Measurements from ENCODE around the gene LY6G6C.
A peak's percentile ranks its signal among the peaks of the same experiment; 100 is the strongest.

Gene LY6G6C

DNA sequence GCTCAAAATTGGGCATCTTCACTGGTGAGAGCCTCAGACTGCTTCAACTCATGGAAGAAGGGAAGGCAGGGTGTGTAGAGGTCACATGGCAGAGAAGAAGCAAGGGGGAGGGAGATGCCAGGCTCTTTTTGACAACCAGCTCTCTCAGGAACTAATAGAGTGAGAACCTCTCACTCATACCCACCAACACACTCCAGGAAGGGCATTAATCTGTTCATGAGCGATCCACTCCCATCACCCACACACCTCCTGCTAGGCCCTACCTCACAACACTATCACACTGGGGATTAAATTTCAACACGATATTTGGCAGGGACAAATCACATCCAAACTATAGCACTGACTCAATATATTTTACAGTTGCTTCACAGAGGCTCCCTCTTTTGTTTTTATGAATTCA is 20.3 kb upstream of the LY6G6C start:
- no peak for DNase-seq (ENCODE audit: low read depth)

DNA sequence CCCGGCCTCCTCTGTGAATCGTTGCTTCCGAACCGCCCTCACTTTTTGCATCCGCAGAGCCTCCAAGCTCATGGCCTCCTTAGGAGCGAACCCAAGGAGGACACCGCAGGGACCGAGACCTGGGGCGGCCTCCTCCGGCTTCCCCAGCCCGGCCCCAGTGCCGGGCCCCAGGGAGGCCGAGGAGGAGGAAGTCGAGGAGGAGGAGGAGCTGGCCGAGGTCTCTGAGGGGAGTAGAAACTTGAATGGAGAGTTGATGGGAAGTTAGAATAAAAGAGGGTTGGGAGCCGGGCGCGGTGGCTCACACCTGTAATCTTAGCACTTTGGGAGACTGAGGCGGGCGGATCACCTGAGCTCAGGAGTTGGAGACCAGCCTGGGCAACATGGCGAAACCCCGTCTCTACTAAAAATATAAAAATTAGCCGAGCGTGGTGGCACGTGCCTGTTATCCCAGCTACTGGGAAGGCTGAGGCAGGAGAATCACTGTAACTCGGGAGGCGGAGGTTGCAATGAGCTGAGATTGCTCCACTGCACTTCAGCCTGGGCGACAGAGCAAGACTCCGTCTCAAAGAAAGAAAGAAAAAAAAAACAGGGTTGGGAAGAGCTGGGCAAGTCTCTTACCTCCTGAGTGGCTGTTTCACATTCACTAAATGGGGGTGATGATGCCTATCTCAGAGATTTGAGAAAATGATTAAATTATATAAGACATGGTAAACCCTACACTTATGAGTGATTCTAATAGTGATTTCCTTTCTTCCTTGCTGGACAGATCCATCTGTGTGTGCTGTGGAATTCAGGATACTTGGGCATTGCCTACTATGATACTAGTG is 19.1 kb upstream of the LY6G6C start:
- DNase-seq (ENCODE audit: low read depth) = no peak

DNA sequence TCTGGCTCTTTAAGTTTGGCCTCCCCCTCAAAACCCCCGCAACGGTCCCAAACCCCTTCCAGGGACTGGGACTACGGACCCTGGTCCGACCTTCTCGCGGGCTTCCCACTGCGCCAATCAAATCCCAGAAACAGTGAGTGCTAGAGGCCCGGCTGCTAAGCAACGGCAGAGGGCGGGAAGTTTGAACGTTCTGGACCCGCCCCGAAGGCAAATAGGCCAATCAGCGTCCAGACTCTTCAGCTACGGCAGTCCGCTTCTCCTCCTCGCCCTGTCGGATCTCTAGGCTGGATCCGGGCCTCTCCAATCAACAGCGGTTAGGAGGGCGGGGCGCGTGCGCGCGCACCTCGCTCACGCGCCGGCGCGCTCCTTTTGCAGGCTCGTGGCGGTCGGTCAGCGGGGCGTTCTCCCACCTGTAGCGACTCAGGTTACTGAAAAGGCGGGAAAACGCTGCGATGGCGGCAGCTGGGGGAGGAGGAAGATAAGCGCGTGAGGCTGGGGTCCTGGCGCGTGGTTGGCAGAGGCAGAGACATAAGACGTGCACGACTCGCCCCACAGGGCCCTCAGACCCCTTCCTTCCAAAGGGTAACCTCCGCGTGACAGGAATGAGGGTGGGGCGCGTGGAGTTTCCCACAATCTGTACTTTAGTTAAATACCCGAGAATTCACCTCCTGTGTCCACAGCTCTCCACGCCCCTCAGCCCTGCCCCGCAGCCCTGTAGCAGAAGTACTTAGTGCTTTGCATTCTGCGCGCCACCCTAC is 18.3 kb upstream of the LY6G6C start, which contains the start of gene MSH5:
Gene MSH5 (plus strand): TSS at position 367 of the 758 bp plus-strand sequence. CDS start 462 bp downstream, outside the sequence.
- DNase-seq (ENCODE audit: low read depth) = peak; percentile 94

DNA sequence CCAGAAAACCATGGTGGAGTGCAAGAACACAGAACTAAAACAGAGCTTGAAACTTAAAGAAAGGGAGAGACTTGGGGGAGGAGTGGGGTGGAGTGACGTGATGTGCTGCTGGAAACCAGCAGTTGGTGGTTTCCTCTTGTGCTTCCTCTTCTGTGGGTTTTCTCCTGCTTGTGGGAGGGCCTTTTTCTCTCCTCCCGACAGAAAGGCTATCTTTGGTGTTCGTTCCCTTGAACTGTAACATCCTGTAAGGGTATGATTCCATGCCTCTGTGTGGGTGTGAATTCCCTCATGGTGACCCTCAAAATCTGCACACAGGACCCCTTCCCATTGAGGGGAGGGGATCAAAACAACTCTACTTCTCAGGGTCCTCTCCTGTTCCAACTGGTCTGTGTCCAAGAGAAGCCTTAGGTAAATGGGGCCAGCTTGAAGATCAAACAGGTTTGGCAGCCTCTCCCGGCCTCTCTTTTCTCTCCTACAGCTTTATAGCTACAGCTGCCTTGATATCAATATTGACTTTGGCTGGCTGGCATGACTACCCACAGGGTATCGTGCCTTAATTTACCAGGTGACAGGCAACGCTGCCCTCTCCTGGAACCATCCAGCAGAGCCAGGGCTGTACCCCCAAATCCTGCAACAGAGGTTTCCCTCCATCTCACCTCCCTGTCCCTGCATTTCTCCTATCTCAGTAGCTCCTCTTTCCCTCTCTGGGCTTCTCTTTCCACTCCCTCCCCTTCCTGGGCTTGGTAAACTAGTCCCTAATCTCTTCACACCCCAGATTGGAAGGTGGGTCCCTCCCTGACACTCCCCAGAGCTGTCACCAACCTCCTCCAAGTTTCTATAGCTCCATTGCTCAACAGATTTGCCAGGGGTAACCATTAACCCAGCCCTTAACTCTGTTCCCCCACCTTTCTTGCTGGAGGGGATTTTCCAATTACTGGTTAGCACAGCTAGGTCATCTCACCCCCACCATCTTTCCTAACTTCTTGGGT is 16.7 kb upstream of the LY6G6C start:
- no peak for DNase-seq (ENCODE audit: low read depth)

DNA sequence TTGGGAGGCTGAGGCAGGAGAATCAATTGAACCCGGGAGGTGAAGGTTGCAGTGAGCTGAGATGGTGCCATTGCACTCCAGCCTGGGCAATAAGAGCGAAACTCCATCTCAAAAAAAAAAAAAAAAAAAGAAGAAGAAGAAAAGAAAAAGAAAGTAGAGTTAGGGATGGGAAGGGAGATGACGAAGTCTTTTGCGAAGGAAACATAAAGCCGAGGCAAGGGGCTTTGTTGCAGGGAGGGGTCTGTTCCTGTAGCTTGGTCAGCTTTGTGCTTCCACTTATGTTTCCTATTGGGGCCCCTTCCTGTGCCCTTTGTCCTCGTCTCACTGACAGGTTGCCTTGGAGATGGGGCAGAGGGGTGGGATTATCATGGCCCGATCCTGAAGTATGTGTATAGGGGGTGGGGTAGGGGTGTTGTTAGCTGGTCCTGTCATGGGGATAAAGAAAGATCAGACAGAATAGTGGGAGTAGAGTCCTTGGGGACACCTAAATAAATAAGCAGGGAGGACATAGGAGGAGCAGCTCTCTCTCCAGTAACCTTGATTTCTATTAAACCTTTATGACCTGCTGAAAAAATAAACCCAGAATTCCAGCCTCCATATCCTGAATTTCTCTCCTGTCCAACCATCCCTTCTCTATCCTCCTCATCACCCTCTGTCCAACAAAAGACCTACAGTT is 15.9 kb upstream of the LY6G6C start:
- no peak for DNase-seq (ENCODE audit: low read depth)

DNA sequence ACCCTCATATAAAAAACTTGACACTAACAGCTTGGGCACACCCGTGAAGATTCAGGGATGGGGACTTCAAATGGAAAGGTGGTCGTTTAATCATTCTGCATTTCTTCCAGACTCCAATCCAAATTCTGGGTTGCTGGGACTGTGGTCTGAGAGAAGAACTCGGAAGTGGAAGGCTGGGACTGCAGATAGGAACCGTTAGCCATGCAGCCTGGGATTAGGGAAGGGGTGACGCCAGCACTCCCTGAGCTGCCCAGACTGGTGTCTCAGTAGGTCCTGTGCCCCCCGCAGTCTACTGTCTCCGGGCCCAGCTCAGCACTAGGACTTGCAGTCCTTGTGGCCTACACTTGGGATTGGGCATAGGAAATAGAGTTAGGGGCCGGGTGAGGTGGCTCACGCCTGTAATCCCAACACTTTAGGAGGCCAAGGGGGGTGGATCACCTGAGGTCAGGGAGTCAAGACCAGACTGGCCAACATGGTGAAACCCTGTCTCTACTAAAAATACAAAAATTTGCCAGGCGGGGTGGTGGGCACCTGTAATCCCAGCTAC is 15.3 kb upstream of the LY6G6C start:
- DNase-seq (ENCODE audit: low read depth) = no peak

DNA sequence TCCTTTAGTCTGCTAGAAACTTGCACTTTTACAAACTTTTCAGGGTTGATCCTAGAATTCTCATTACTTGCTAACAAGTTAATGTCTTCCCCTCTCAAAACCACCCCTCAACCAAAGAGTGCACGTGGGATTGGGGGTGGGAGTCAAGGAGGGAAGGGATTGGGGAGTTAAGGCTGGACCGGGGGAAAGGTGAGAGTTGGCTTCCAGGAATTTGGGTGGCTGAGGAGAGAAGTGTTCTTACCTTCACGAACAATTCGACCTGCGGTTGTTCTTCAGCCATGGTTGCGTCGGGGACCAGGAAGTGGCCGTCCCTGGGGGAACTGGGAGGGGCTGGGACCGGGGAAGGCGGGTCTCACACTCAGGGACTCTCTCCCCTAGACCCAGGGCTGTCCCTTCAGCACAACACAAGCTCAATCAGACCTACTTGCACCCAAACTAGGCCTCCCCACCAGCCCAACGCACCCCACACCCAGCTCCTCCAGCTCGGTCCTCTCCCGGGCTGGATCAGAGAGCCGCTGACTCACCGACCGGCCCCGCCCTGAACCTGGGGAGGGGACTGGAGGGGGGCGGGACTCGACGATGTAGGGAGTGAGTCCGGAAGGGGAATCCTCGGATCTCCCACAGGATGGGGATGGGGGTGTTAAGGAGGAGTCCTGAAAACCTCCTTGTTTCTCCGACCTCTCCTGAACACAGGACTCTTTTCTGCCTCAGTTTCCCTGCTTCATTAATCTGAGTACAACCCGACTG is 14.6 kb upstream of the LY6G6C start, which contains the start of gene CLIC1:
Gene CLIC1 (minus strand): TSS at position 510 of the 747 bp plus-strand sequence. CDS start 230 bp downstream, at position 280.
- DNase-seq (ENCODE audit: low read depth) = peak; percentile 62

DNA sequence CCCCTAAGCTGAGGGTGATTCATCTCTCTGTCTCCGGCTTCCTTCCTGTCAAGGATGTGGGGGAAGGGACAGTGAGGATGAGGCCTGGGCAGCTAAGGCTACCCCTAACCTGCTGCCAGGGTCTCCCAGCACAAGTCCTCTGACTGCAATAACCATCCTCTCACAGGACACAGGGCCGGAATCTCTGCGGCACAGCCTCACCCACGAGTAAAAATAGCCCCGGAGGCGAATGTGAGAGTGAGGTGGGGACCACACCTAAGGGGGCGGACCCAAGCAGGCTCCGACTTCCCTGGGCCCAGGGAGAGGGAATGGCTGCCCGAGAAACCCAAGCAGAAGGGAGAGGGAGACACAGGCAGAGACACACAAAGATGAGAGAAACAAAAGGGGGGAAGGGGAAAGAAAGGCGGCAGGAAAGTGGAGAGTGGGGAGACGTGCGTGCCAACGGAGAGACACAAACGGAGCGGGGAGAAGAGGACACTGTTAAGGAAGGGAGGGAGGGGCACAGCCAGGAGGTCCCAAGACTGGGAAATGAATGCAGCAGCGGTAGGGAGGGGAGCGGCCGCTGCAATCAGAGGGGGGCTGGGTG is 13.4 kb upstream of the LY6G6C start:
- no peak for DNase-seq (ENCODE audit: low read depth)

DNA sequence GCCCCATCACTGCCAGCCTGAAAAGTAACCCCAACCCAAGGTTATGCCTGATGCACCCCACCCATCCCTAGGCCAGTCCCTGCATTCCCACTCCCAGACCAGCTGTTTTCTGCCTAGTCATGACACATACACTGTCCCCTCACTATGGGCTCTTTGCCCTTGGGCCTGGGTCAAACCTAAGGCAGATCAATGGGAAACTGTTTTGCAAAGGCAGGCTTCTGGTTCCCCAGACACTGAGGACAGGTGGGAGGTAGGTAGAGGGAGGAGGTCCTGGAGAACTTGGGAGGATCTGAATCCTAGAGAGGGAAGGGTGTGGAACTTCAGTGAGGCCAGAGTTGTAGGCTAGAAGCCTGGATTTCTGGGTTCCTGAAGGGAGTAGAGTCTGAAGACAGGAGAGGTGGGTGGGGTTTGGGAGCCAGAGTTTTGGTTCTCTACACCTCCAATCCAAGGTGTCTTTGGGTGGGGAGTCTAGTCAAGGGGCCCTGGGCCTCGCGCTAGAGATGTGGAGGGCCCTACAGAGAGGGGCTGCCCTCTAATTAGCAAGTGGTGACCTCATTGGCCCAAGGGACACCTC is 12.8 kb upstream of the LY6G6C start:
- DNase-seq (ENCODE audit: low read depth) = no peak

DNA sequence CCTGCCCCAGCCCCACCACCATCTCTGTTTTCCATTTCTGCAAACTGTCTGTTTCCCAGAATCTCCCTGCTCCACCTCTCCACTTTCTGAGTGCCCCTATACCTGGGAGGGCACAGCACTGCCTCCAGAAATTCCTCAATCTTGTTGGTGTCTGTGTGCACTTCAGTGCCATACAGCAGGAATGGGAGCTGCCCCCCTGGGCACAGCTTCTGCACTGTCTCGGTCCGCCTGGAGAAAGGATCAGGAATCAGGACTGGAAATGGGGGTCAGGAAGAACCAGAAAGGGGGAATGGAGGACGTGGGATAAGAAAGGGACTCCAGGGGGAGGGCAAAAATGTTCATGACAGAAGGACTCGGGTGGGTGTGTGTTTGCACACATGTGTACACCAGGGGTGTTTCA is 12.2 kb upstream of the LY6G6C start:
- DNase-seq (ENCODE audit: low read depth) = no peak

DNA sequence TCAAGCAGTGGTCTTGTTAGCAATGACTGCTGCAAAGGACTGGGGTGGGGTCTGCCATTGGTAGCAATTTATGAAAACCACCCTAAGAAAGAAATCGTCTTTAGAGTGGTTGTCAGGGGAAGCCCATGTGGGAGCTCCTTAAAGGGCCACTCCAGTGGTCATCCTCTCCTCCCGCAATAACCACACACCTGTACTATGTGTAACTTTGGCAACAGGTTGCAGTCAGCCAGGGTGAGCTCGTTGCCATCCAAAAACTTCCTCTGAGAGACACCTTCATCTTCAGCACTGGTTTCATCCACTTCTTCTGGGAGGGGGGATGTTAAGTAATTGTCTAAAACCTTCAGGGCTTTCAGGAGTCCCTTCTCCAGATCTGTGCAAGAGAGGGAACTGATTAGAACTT is 10.5 kb upstream of the LY6G6C start:
- no peak for DNase-seq (ENCODE audit: low read depth)

DNA sequence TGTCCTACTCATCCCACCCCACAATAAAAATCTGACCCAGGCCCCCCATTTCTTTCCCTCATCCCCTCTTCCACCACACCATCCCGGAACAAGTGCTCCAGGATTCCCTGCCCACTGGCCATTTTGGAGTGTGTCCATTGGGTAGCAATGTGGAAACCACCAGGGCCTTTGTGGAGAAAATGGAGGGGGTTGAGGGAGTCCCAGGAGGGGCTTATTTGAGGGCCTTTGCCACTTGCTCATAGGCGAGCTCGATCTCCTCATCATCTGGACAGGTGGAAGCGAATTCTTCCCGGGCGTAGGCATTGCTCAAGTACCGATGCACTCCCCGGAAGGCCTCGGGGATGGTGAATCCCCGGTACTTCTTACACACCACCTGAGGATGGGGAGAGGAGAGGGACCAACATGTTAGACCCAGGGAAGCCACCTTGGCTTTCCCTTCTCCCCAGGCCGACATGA is 9.1 kb upstream of the LY6G6C start:
- DNase-seq (ENCODE audit: low read depth) = no peak

DNA sequence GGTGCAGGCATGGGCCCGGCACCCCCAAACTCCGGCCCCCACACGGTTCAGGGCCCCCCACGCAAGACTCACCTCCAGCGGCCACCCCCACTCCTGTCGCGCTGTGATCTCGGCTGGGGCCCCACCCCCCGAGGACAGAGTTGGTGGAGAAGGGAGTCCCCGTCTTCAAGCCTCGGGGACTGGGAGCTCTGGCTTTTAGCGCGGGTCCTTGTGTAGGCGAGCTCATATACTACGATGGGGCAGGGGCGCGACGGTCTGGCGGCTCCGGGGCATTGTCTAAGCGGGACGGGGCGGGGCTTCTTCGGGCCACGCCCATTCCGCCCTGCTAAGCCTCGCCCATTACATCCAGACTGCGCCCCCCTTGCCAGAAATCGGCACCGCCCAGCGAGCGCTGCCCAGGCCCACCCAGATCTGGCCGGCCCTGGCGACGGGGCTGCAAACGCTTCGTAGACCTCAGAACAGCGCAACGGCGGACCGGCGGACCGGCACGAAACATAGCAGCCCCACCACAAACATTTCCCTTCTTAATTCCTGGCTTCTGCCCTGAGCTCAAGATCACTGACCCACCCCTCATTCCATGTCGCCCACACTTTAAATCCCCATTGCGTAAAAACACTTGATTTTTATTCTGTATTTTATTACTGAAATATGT is 8.6 kb upstream of the LY6G6C start:
- peak; percentile 40 for DNase-seq (ENCODE audit: low read depth)

DNA sequence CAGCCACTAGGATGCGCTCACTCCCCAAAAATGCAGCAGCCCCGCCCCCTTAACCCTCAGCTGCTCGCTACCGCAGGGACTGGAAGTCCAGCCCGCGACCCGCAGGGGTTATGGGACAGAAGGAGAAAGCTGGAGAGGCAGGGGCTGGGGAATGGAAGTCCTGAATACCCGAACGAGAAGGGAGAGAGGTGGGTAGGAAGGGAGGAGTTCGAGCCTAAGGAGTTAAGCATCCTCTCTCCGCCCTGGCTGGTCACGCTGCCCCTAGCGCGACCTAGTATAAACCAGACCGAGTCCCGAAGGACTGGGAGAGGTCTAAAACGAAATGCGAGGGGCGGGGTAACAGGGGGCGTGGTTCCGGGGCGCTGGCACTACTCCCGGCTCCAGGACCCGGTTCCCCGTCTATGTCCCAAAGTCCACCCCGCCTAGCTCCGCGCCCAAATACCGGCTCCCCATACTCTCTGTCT is 8.0 kb upstream of the LY6G6C start:
- DNase-seq (ENCODE audit: low read depth) = peak; percentile 61

DNA sequence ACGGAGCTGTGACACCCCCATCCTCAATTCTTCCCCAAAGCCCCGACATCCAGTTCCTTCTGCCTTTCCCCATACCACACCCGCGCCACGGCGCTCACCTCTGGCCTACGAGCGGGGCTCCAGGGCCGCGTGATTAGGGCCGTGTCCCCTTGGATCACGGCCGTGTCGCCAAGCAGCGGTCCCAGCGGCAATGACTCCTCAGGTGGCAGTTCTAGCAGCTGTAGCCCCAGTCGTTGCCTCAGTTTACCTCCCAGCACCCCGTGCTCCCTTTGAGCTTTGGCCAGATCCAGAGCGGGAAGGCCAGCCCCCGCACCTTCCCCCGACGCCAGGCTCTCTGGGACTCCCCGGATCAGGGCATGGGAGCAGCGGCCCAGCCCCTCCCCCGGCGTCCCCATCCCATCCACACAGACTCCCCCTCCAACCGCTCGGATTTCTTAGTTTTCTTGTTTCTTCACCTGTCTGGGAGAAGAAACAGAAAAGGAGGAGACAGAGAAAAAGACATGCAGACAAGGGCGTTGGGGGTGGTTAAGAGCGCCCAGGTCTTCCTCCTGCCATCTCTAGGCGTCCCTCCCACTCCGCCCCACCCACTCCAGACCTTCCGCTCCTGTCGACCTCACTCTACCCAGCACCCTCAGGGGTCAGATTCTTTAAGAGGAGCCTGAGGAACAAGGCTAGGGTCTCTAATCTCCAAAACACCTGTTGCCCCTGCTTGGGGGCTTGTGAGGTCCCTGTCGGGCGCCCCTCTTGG is 7.4 kb upstream of the LY6G6C start, which contains the start of gene DDAH2:
Gene DDAH2 (minus strand): TSS at position 533 of the 748 bp plus-strand sequence. CDS start 138 bp downstream, at position 395.
- no peak for DNase-seq (ENCODE audit: low read depth)

DNA sequence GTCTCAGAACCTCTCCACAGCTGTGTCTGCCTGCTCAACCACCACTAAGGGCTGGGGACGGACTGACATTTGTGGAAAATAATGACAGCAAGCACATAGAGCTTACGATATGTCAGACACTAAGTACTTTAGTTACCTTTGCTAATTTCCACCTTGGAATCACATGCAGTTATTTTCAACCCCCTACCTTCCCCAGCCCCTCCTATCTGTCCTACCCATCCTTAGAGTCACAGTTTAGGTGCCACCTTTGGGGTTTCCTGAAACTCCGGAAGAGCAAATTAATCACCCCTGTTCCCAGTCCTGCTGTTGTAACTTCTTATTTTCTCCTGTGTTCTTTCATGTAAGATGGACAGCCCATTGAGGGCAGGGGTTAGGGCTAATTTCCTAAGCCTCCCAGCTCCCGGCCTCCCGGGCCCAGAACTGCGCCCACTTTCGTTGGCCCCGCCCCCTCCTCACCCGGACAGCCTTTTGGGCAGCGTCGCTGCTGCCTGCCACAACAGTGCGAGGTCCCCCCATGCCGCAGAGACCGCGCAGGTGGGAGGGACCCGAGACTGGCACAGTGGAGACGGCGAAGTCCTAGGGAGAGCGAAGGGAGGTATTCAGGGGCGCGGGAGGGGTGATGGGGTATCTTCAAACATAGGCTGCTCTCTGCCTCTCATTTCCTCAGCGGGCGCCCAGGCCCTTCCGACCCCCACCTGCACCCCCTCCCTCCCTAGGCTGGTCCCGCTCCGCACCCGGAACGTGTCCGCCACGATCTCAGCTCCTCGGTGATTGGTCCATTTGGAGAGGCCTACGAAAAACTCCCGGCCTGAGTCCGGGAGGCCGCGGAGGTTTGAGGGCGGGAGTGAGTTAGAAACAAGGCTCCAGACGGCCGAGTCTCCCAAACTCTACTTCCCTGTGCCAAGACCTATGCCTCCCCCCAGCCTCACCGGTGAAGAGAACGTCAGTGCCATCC is 6.4 kb upstream of the LY6G6C start:
- no peak for DNase-seq (ENCODE audit: low read depth)
